SU-DHL-6 (cell line): ENCODE measurements around the gene MYO10.

Experiments used
- H2AFZ ChIP-seq: fragments of 200-600 bp; sonication (generic); 2 replicates; pipeline ENCODE4 v1.6.1; 2014; ENCODE audit warnings: low read depth, mild to moderate bottlenecking, moderate library complexity, mixed read lengths, antibody characterized with exemption, low read length; ENCODE audit not compliant: severe bottlenecking
- H3F3A ChIP-seq: fragments of 200-600 bp; shearing (Covaris generic); 2 replicates; pipeline ENCODE4 v1.6.0; 2016; ENCODE audit warnings: antibody characterized with exemption, mild to moderate bottlenecking; ENCODE audit not compliant: insufficient read depth
- H3K27ac ChIP-seq: fragments of 200-600 bp; sonication (generic); 2 replicates; pipeline ENCODE4 v1.5.1; 2016; ENCODE audit warnings: low read depth, mild to moderate bottlenecking, low read length, moderate library complexity, mixed read lengths
- H3K27me3 ChIP-seq: fragments of 200-600 bp; sonication (generic), shearing (Covaris generic); 2 replicates; pipeline ENCODE4 v1.6.0; 2014; ENCODE audit warnings: mild to moderate bottlenecking, low read length
- H3K36me3 ChIP-seq: fragments of 200-600 bp; sonication (generic); 2 replicates; pipeline ENCODE4 v1.6.1; 2014; ENCODE audit warnings: mild to moderate bottlenecking, low read length, mixed read lengths
- H3K4me2 ChIP-seq: fragments of 300-600, 200-600 bp; shearing (Covaris generic), sonication (generic); 2 replicates; pipeline ENCODE4 v1.6.0; 2014; ENCODE audit warnings: low read length, low read depth, mild to moderate bottlenecking; ENCODE audit not compliant: poor library complexity, severe bottlenecking
- H3K4me3 ChIP-seq: fragments of 200-600 bp; sonication (generic); 2 replicates; pipeline ENCODE4 v1.5.1; 2014; ENCODE audit warnings: antibody characterized with exemption, low read length, mild to moderate bottlenecking, mixed read lengths; ENCODE audit not compliant: insufficient read depth, poor library complexity, severe bottlenecking
- H3K79me2 ChIP-seq: fragments of 200-600 bp; sonication (generic); 2 replicates; pipeline ENCODE4 v1.6.1; 2014; ENCODE audit warnings: mild to moderate bottlenecking, low read length, moderate library complexity; ENCODE audit not compliant: insufficient read depth
- H3K9ac ChIP-seq: fragments of 200-600 bp; sonication (generic); 2 replicates; pipeline ENCODE4 v1.7.0; 2014; ENCODE audit warnings: mild to moderate bottlenecking, low read length
- H3K9me2 ChIP-seq: fragments of 200-600 bp; sonication (generic); replicated peaks from 2 replicates; pipeline ENCODE4 v1.6.1; 2014; ENCODE audit warnings: low read length; ENCODE audit not compliant: insufficient read depth
- H3K9me3 ChIP-seq: fragments of 200-600 bp; sonication (generic); 2 replicates; pipeline ENCODE4 v1.6.1; 2014; ENCODE audit warnings: low read length, mixed read lengths; ENCODE audit not compliant: insufficient read depth
- H4K20me1 ChIP-seq: fragments of 200-600 bp; sonication (generic); 2 replicates; pipeline ENCODE4 v1.6.1; 2014; ENCODE audit warnings: low read depth, mild to moderate bottlenecking, antibody characterized with exemption, low read length, moderate library complexity, mixed read lengths
- CTCF ChIP-seq: fragments of 200-600 bp; sonication (generic); IDR thresholded peaks from one replicate; pipeline ENCODE4 v1.5.1; 2017; ENCODE audit warnings: antibody characterized with exemption, mild to moderate bottlenecking, low read length, moderate library complexity; ENCODE audit not compliant: insufficient read depth, poor library complexity, severe bottlenecking
- EZH2phosphoT487 ChIP-seq: fragments of 200-600 bp; sonication (generic), shearing (Covaris generic); conservative IDR thresholded peaks from 2 replicates; pipeline ENCODE4 v1.6.1; 2018; ENCODE audit warnings: mild to moderate bottlenecking, antibody characterized with exemption, low read length, moderate library complexity, mixed read lengths

Gene MYO10

DNA sequence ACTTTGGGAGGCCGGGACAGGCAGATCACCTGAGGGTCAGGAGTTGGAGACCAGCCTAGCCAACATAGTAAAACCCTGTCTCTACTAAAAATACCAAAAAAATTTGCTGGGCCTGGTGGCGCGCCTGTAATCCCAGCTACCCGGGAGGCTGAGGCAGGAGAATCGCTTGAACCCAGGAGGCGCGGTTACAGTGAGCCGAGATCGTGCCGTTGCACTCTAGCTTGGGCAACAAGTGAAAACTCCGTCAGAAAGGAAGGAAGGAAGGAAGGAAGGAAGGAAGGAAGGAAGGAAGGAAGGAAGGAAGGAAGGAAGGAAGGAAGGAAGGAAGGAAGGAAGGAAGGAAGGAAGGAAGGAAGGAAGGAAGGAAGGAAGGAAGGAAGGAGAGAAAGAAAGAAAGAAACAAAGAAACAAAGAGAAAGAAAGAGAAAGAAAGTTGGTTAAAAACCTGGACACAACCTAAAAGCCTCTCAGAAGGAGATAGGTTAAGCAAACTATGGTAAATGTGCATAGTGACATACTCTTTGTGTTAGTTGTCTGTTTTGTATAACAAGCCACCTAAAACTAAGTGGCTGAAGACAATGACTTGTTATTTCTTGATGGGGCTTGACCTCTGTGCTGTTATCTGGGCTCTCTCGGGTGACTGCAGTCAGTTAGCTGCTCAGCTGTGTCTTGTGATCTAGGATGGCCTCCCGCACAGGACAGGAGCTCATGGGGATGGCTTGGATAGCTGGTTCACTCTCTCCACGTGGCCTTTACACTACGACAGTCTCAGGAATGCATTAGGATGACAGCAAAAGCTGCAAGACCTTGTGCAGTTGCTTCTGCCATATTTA is 8.0 kb upstream of the MYO10 start:
- H3K9me2 ChIP-seq, result no peaks in the 10 kb centered on the region
- no peaks in the 10 kb centered on the region for H3F3A ChIP-seq
- H3K27me3 ChIP-seq, result no peaks in the 10 kb centered on the region
- 0 out of 2 replicates have a peak, but pooled peaks cover 3% of the 10 kb centered on the region for H3K9me3 ChIP-seq
- TF ChIP-seq CTCF (no peak), EZH2phosphoT487 (no peak)
- H3K9ac ChIP-seq, result no peak overlapping the region
- H3K79me2 ChIP-seq, result no peaks in the 10 kb centered on the region
- H3K27ac ChIP-seq, result no peak overlapping the region
- H4K20me1 ChIP-seq, result no peaks in the 10 kb centered on the region; the same call in 1 of the 2 replicates
- H3K4me3 ChIP-seq, result no peak overlapping the region
- no peak overlapping the region for H3K4me2 ChIP-seq
- no peaks in the 10 kb centered on the region for H3K36me3 ChIP-seq
- H2AFZ ChIP-seq, result no peak overlapping the region

- H4K20me1 ChIP-seq, result no peaks in the 10 kb centered on the region; the same call in 1 of the 2 replicates
- no peaks in the 10 kb centered on the region for H3K36me3 ChIP-seq
- no peak overlapping the region for H3K4me3 ChIP-seq
- no peaks in the 10 kb centered on the region for H3K27me3 ChIP-seq
- no peak overlapping the region for H3K4me2 ChIP-seq
- no peak overlapping the region for H2AFZ ChIP-seq
- H3K79me2 ChIP-seq, result no peaks in the 10 kb centered on the region
- no peak overlapping the region for H3K9ac ChIP-seq
- H3F3A ChIP-seq, result peaks cover 7% of the 10 kb centered on the region; the same call in 1 of the 2 replicates
- no peaks in the 10 kb centered on the region for H3K9me2 ChIP-seq
- no peaks in the 10 kb centered on the region for H3K9me3 ChIP-seq
- TF ChIP-seq EZH2phosphoT487 (no peak), CTCF (no peak)
- no peak overlapping the region for H3K27ac ChIP-seq
Observed at GRCh38 chr5:16937503-16938161, 1.5 kb upstream of the MYO10 start.

GRCh38 chr5:16936989-16937438 is 926 bp upstream of the MYO10 start:
- no peaks in the 10 kb centered on the region for H3K9me2 ChIP-seq
- no peak overlapping the region for H3K4me3 ChIP-seq
- no peaks in the 10 kb centered on the region for H3K79me2 ChIP-seq
- H3K9ac ChIP-seq, result no peak overlapping the region
- no peaks in the 10 kb centered on the region; the same call in 1 of the 2 replicates for H4K20me1 ChIP-seq
- H3K9me3 ChIP-seq, result no peaks in the 10 kb centered on the region
- no peak overlapping the region for H3K27ac ChIP-seq
- H3K36me3 ChIP-seq, result no peaks in the 10 kb centered on the region
- no peaks in the 10 kb centered on the region for H3K27me3 ChIP-seq
- no peak for TF ChIP-seq CTCF
- no peak for TF ChIP-seq EZH2phosphoT487
- no peak overlapping the region for H3K4me2 ChIP-seq
- H3F3A ChIP-seq, result peaks cover 7% of the 10 kb centered on the region; the same call in 1 of the 2 replicates
- H2AFZ ChIP-seq, result no peak overlapping the region
